Uterus (tissue), 2 donors: ENCODE data around the gene TNS1.

Experiments
- CTCF ChIP-seq, 4 experiments: fragments of 200-600 bp in 2 of 4; fragments of 450-650 bp in 2 of 4; sonication (generic) in 2 of 4; IDR thresholded peaks; one replicate each; pipeline ENCODE4 v1.5.1; 2016 to 2019; ENCODE audit warnings: antibody characterized with exemption in 4 of 4, mild to moderate bottlenecking in 2 of 4, moderate library complexity in 1 of 4
- POLR2A ChIP-seq, 2 donors: fragments of 450-650 bp; IDR thresholded peaks; one replicate each; pipeline ENCODE4 v1.6.1; 2016; ENCODE audit warnings: antibody characterized with exemption in 2 of 2, mild to moderate bottlenecking in 1 of 2, moderate library complexity in 1 of 2

- TF ChIP-seq CTCF (IDR thresholded peaks at IDR 0.05) = no peak
- TF ChIP-seq POLR2A (IDR thresholded peaks at IDR 0.05) = no peak
Measured at GRCh38 chr2:218026676-218027425, 24.1 kb upstream of the TNS1 start.
